Naive thymus-derived CD8-positive, alpha-beta T cell (primary cell): ENCODE results near the gene NDP. TPM values are rescaled to one million over a fixed set of nuclear protein-coding genes. Genes with fewer than 3 reads are reported as not detected.
A peak's percentile ranks its signal among the peaks of the same experiment; 100 is the strongest.
"Not testable (repeated sequence)": the region's sequence is repeated elsewhere in the genome, so short reads cannot be mapped to it uniquely, and the experiment has no call there.

Source experiments
- ATAC-seq, 2 donors: fragments of 150-1000 bp; cut with Tn5 transposase in 1 of 2; sonication (Bioruptor Pico), chemical (Tn5 transposase) in 1 of 2; 1 replicate in 1 of 2; 2 replicates in 1 of 2; pipeline ENCODE4 v1.10.0; 2021; ENCODE audit warnings: mild to moderate bottlenecking in 2 of 2, moderate library complexity in 2 of 2
- POLR2A ChIA-PET: fragments of 350-600 bp; sonication (Branson Sonifier 250); formaldehyde crosslinking; loops from one replicate; lab custom pipeline; 2021; ENCODE audit warnings: antibody characterized with exemption; lab: Charles Lee
- DNase-seq, 10 donors: peaks; one replicate each; pipeline versions ENCODE4 v3.0.0 to v3.0.0-alpha.2; 2020 to 2022
- H3K27ac Mint-ChIP-seq, 10 donors: one replicate each; pipeline ENCODE4 v1.8.0; 2020 to 2022; ENCODE audit warnings: mild to moderate bottlenecking in 10 of 10, mixed read lengths in 10 of 10, moderate library complexity in 4 of 10, inconsistent platforms in 1 of 10
- H3K27me3 Mint-ChIP-seq, 5 donors: one replicate each; pipeline ENCODE4 v1.8.0; 2021 to 2022; ENCODE audit warnings: mixed read lengths in 5 of 5
- H3K36me3 Mint-ChIP-seq, 3 donors: one replicate each; pipeline ENCODE4 v1.8.0; 2020 to 2022; ENCODE audit warnings: mixed read lengths in 3 of 3, mild to moderate bottlenecking in 2 of 3, inconsistent platforms in 1 of 3
- H3K4me1 Mint-ChIP-seq, 4 donors: one replicate each; pipeline ENCODE4 v1.8.0; 2021 to 2022; ENCODE audit warnings: mixed read lengths in 4 of 4
- H3K4me3 Mint-ChIP-seq, 10 donors: one replicate each; pipeline ENCODE4 v1.8.0; 2020 to 2022; ENCODE audit warnings: mild to moderate bottlenecking in 10 of 10, mixed read lengths in 10 of 10, moderate library complexity in 6 of 10, inconsistent platforms in 1 of 10
- H3K9me3 Mint-ChIP-seq, 9 donors: one replicate each; pipeline ENCODE4 v1.8.0; 2020 to 2022; ENCODE audit warnings: mixed read lengths in 9 of 9, mild to moderate bottlenecking in 3 of 9, inconsistent platforms in 1 of 9, moderate library complexity in 1 of 9
- polyA plus RNA-seq, 3 donors: library from polyadenylated mRNA; unstranded; fragments of 300-500 nt; fragmentation: Illumina TruSeq; gene quantifications; one replicate each; pipeline ENCODE4 v1.2.3, GENCODE V29; 2021
- total RNA-seq, 8 experiments: library from RNA in 2 of 8; stranded (reverse) in 2 of 8; gene quantifications; one replicate each; pipeline ENCODE4 v1.2.3 and lab custom pipeline; 2021 to 2026

The NDP gene
- total and polyA plus RNA-seq, 5 experiments from 2014 or later = not detected

DNA sequence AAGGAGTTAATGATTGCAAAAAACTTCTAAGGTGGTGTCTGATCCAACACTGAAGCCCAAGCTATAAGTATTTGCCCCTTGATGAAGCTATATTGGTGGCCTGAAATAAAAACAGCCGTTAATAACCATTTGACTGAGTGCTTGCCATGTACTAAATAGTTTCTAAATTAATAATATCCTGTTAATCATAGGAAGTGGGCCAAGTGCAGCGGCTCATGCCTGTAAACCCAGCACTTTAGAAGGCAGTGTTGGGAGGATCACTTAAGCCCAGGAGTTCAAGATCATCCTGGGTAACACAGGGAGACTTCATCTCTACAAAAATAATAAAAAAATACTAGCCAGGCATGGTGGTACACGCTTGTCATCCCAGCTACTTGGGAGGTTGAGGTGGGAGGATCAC is 8.3 kb downstream of the NDP start:
- H3K27ac Mint-ChIP-seq = no peak overlapping the region
- DNase-seq (no peak), ATAC-seq (no peak)
- POLR2A ChIA-PET = no interaction called here
- no peaks in the 10 kb centered on the region for H3K4me1 Mint-ChIP-seq
- no peaks in the 10 kb centered on the region for H3K27me3 Mint-ChIP-seq
- H3K36me3 Mint-ChIP-seq = no peaks in the 10 kb centered on the region
- H3K9me3 Mint-ChIP-seq = peaks cover 0 to 4% (median 0%) of the 10 kb centered on the region in 9 donors
- H3K4me3 Mint-ChIP-seq = no peak overlapping the region

DNA sequence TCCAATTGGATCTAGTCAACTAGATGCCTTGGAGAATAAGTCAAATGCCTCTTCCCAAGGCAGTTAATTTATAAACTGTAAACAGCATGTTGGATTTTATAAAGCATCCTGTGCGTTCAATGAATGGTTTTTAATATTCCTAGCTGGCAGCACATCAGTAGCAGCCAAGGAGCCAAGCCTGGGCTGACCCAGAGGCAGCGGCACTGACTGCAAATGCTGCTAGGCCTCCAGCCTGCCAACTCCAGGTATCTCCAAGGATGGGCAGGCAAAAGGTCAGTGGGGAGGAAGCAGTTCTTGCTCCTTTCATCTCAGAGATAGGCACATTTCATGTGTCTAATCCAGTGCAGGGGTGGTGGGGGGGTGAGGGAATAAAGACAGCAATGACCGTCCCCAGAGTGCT is 9.5 kb downstream of the NDP start:
- no peak for ATAC-seq

DNA sequence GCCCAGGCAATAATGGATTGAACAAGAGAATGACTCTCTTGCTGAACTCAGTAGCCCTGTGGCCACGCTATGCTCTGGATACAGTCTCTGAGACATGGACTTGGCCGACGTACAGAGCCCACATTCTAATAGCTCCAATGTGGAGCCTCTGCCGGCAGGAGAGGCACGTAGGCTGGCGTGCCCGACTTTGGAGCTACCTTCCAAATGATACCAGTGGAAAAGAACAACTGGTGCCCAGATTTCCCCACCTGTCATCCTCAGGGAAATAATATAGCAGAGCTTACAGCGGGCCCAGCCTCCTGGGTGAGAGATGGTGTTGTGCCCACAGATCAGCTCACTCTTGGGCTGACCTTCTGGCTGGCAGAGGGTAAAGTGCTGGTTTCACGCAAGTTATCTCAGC is 10.6 kb downstream of the NDP start:
- Mint-ChIP-seq H3K4me3 (no peak overlapping the region), H3K27me3 (peaks cover 0 to 2% (median 0%) of the 10 kb centered on the region in 5 donors), H3K36me3 (no peaks in the 10 kb centered on the region), H3K4me1 (peaks cover 0 to 7% (median 4%) of the 10 kb centered on the region in 4 donors), H3K27ac (no peak overlapping the region), H3K9me3 (peaks cover 0 to 4% (median 0%) of the 10 kb centered on the region in 9 donors)
- DNase-seq (no peak), ATAC-seq (no peak)
- POLR2A ChIA-PET = no interaction called here

More for the DNA sequence above, 9.5 kb downstream of the NDP start:
- Mint-ChIP-seq H3K27me3 (no peaks in the 10 kb centered on the region), H3K9me3 (peaks cover 0 to 4% (median 0%) of the 10 kb centered on the region in 9 donors), H3K4me1 (peaks cover 0 to 1% (median under 1%) of the 10 kb centered on the region in 4 donors), H3K4me3 (no peak overlapping the region), H3K27ac (no peak overlapping the region), H3K36me3 (no peaks in the 10 kb centered on the region)
- DNase-seq = no peak
- POLR2A ChIA-PET = no interaction called here

DNA sequence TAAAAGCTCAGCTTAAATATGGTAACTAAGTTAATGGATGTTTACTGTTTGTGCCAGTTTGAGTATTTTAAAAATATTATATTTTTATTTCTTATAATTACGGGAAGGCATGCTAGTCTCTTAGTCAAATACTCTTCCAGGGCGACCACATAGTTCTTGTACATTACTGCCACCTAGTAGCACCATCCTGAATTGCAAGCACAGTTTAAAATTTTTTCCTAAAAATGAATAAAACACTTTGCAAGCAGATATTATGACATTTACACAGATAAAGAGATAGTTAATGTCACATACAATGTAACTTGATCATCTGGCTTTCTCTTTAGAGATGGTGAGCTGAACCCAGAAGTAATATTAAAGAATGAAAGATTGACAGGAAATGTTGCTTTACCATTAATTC is 11.5 kb downstream of the NDP start:
- Mint-ChIP-seq H3K27ac (no peak overlapping the region), H3K4me3 (no peak overlapping the region), H3K9me3 (peaks cover 0 to 4% (median 0%) of the 10 kb centered on the region in 9 donors), H3K36me3 (no peaks in the 10 kb centered on the region), H3K4me1 (peaks cover 0 to 7% (median 4%) of the 10 kb centered on the region in 4 donors), H3K27me3 (peaks cover 0 to 2% (median 0%) of the 10 kb centered on the region in 5 donors)
- DNase-seq (no peak), ATAC-seq (no peak)
- POLR2A ChIA-PET = interaction anchor here (0.7 kb wide), 1 partner anchor 11 kb away, joined by 5 read pairs; no protein-coding TSS in a partner anchor

DNA sequence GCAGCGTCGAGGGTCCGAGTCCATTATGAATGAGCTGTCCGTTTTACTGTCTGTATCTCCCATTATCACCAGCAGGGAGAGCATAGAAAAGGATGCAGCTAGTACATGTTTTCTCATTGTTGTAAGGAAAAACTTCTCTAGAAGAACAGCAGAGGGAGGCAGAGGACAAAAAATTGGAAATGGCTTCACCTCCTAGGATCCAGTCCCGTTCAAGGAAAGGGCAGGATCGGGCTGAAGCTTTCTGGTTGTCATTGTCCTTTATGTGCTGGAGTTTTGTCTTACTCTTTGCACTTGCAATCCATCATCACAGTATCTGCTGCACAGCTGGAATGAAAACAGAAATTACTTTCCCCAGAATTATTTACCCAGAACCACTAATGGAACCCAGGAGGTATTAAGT is 14.7 kb downstream of the NDP start:
- no peak overlapping the region for H3K4me3 Mint-ChIP-seq
- DNase-seq = peak in 7 of 10 donors; percentile 0 to 56 (median 28)
- peak overlapping the region in 2 of 10 donors; percentile 15 to 44 for H3K27ac Mint-ChIP-seq
- H3K9me3 Mint-ChIP-seq = peaks cover 0 to 4% (median 0%) of the 10 kb centered on the region in 9 donors
- peaks cover 0 to 7% (median 4%) of the 10 kb centered on the region in 4 donors for H3K4me1 Mint-ChIP-seq
- no peaks in the 10 kb centered on the region for H3K36me3 Mint-ChIP-seq
- H3K27me3 Mint-ChIP-seq = peaks cover 0 to 9% (median 0%) of the 10 kb centered on the region in 5 donors
- ATAC-seq = peak; percentile 53 to 68
- POLR2A ChIA-PET = no interaction called here

DNA sequence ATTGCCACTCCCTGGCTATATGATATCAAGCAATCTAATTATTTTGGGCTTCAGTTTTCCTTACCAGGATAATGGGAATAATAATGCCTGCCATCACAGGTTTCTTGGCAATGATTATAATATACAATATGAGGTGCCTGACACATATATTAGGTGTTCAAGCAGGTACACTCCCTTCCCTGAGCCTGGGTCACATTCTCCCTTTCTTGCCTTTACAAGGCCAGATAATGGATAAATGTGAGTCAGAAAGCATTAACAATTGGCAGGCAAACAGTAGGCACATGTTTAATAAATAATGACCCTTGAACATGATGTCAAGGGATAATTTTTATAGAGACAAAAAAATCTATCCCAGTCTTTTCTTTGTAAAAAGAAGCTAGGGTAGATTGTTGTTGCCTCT is 17.2 kb downstream of the NDP start:
- no peak for ATAC-seq
- Mint-ChIP-seq H3K4me3 (no peak overlapping the region), H3K9me3 (no peaks in the 10 kb centered on the region), H3K36me3 (no peaks in the 10 kb centered on the region), H3K27me3 (peaks cover 0 to 9% (median 0%) of the 10 kb centered on the region in 5 donors), H3K4me1 (peaks cover 0 to 7% (median 4%) of the 10 kb centered on the region in 4 donors), H3K27ac (no peak overlapping the region)
- DNase-seq = no peak
- POLR2A ChIA-PET = no interaction called here

DNA sequence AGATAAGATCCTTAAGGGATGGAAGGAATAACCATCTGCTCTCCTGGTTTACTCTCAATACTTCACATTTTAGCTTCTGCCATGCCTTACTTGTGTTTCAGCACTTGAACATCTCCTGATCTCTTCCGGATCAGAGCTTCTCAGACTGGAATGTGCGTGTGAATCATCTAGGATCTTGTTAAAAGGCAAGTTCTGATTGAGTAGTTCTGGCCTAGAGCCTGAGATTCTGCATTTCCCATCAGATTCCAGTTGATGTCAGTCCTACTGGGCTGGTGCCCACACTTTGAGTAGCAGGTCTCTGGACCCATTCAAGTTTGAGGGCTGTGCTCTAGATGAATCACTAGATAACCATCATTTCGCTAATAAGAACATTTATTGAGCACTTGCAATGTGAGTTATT is 20.0 kb downstream of the NDP start:
- no peak overlapping the region for H3K4me3 Mint-ChIP-seq
- peaks cover 2 to 6% (median 5%) of the 10 kb centered on the region in 4 donors for H3K4me1 Mint-ChIP-seq
- H3K36me3 Mint-ChIP-seq = no peaks in the 10 kb centered on the region
- POLR2A ChIA-PET = no interaction called here
- no peak for DNase-seq
- H3K27me3 Mint-ChIP-seq = peaks cover 0 to 9% (median 2%) of the 10 kb centered on the region in 5 donors
- H3K9me3 Mint-ChIP-seq = no peaks in the 10 kb centered on the region
- no peak for ATAC-seq
- no peak overlapping the region for H3K27ac Mint-ChIP-seq

DNA sequence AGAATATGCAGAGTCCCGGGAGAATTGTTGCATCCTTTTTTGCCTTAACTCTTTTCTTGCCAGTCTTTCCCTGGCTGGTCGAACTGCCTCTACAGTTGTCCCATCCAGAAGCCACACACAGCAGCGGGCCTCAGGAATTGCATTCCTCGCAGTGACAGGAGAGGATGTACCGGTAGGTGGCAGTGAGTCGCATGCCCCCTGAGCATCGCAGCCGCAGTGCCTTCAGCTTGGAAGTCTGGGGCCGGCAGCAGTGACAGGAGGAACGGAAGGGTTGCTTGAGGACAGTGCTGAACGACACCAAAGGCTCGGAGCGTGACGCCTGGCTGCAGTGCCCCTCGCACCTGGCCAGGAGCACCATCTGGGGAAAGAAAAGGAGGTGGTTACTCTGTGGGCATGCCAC is 23.5 kb downstream of the NDP start:
- Mint-ChIP-seq H3K36me3 (no peaks in the 10 kb centered on the region), H3K27me3 (peaks cover 0 to 2% (median 2%) of the 10 kb centered on the region in 5 donors), H3K4me3 (peak overlapping the region; percentile 31 to 84 (median 63)), H3K9me3 (no peaks in the 10 kb centered on the region), H3K4me1 (peaks cover 2 to 5% (median 5%) of the 10 kb centered on the region in 4 donors), H3K27ac (peak overlapping the region in 1 of 10 donors; percentile 84)
- DNase-seq (peak; percentile 1 to 68 (median 17)), ATAC-seq (peak; percentile 72 to 80)
- POLR2A ChIA-PET = no interaction called here

DNA sequence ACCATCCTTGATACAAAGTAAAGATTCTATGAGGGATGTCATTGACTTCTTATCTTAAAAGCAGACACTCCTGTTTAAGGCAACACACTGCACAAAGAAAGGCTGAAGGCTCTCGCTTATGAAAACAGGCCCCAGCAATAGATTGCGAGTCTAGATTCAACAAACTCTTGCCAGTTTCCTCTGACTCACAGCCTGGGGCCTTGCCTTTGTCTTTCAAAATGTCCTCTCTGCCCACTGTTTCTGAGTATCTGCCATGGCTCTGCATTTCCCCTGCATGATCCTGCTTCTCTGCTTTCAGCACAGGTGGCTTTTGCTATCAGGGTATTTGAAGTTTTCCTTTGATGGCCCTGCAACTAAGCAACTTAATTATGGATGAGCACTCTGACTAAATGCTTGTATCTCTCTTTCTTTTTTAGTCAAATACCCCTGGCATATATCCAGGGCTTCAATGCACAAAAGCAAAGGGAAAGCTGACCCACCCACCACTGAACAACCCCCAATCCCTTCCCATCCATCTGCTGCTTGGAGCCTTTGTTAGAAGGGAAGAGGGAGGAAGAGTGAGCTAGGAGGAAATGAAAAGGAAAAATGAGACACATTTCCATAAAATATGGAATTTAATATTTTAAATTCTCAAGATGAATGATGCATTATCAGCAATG is 32.2 kb downstream of the NDP start:
- Mint-ChIP-seq H3K9me3 (no peaks in the 10 kb centered on the region), H3K27me3 (peaks cover 0 to 3% (median 0%) of the 10 kb centered on the region in 5 donors), H3K36me3 (no peaks in the 10 kb centered on the region), H3K4me1 (no peaks in the 10 kb centered on the region), H3K27ac (no peak overlapping the region), H3K4me3 (no peak overlapping the region)
- POLR2A ChIA-PET = no interaction called here
- ATAC-seq (no peak), DNase-seq (no peak)

DNA sequence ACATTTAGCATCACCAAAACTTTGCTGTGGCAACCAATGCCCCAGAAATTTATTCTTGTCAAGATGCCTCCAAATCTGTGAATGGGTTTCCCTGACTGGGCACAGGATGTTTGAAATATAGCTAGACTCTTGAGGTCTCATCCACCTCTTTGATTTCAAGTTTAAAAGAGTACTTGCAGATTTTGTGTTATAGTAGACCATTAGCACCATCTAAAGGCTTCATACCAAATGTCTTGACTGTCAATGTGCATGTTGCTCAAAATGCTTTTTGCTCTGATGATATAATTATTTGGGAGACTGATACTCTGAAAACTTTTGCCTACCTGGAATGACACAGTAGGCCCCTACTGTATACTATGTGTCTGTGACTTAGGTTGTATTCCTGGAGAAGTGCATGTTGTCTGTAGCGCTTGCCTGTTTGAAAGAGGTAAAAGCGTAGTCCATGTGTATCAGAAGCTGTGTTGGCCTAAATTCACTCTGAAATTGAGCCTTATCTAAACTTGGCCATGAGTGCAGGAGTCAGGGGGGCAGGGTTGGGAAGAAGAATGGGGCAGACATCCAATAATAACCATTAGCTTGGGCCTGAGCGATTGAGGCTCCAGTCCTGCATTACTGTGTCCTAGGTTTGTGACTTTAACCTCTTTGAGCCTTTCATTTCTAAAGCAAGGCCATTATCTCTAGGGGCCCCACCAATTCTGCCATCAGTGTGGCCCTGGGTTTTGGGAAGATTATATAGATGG is 33.8 kb downstream of the NDP start:
- no peaks in the 10 kb centered on the region for H3K4me1 Mint-ChIP-seq
- peak in 1 of 10 donors; percentile 2 for DNase-seq
- H3K9me3 Mint-ChIP-seq = no peaks in the 10 kb centered on the region
- POLR2A ChIA-PET = no interaction called here
- no peak overlapping the region for H3K27ac Mint-ChIP-seq
- H3K36me3 Mint-ChIP-seq = no peaks in the 10 kb centered on the region
- no peak for ATAC-seq
- H3K4me3 Mint-ChIP-seq = no peak overlapping the region
- peaks cover 0 to 3% (median 0%) of the 10 kb centered on the region in 5 donors for H3K27me3 Mint-ChIP-seq

DNA sequence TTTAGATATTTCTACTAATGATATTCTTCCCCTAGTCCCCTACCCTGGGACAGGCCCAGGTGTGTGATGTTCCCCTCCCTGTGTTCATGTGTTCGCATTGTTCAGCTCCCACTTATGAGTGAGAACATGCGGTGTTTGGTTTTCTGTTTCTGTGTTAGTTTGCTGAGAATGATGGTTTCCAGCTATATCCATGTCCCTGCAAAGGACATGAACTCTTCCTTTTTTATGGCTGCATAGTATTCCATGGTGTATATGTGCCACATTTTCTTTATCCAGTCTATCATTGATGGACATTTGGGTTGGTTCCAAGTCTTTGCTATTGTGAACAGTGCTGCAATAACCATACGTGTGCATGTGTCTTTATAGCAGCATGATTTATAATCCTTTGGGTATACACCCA is 51.2 kb downstream of the NDP start:
- POLR2A ChIA-PET, H3K4me3 Mint-ChIP-seq, H3K27ac Mint-ChIP-seq, H3K4me1 Mint-ChIP-seq, DNase-seq, ATAC-seq: not testable (repeated sequence)
- peaks cover 0 to 42% (median 2%) of the 10 kb centered on the region in 9 donors for H3K9me3 Mint-ChIP-seq
- H3K27me3 Mint-ChIP-seq = peaks cover 0 to 10% (median 4%) of the 10 kb centered on the region in 5 donors
- H3K36me3 Mint-ChIP-seq = peaks cover 0 to 11% (median 0%) of the 10 kb centered on the region in 3 donors

DNA sequence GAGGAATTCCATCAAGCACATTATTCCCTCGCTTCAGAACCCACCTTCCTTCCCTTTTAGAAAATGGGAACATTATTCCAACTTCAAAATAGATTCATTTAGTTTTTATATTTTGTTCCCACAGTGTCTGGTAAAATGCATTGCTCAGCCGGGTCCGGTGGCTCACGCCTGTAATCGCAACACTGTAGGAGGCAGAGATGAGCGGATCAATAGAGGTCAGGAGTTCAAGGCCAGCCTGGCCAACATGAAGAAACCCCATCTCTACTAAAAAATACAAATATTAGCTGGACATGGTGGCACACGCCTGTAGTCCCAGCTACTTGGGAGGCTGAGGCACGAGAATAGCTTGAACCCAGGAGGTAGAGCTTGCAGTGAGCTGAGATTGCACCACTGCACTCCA is 62.4 kb downstream of the NDP start:
- H3K36me3 Mint-ChIP-seq, ATAC-seq, H3K9me3 Mint-ChIP-seq, H3K4me3 Mint-ChIP-seq, POLR2A ChIA-PET, H3K27ac Mint-ChIP-seq, DNase-seq, H3K27me3 Mint-ChIP-seq, H3K4me1 Mint-ChIP-seq: not testable (repeated sequence)

DNA sequence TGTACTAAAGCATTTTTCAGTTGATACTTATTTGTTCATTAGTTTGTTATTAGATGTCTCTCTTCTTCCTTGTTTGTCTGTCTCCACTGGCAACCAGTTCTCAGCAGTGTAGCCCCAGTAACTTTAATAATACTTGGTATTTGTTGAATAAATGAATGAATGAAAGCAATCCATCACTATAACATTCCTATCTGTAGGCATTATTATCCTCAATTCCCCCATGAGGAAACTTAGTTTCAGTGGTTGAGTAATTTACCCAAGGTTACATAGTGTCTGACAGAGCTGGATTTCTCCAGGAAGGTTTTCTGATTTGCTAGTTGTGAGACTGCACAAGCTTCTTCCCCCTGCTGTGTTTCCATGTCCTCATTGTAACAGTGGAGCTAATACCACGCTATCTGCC is 63.2 kb downstream of the NDP start:
- Mint-ChIP-seq H3K27ac (no peak overlapping the region), H3K36me3 (no peaks in the 10 kb centered on the region), H3K27me3 (peaks cover 0 to 4% (median 3%) of the 10 kb centered on the region in 5 donors), H3K9me3 (no peaks in the 10 kb centered on the region), H3K4me1 (no peaks in the 10 kb centered on the region), H3K4me3 (no peak overlapping the region)
- ATAC-seq (no peak), DNase-seq (no peak)
- POLR2A ChIA-PET = no interaction called here
